GM19240 (cell line): ENCODE results near the gene SUSD5.
"Not testable (repeated sequence)": the region's sequence is repeated elsewhere in the genome, so short reads cannot be mapped to it uniquely, and the experiment has no call there.

Source experiments
- DNase-seq: peaks from one replicate; pipeline ENCODE4 v3.0.0; 2011; ENCODE audit warnings: low spot score; ENCODE audit not compliant: insufficient read length

The SUSD5 gene

DNA sequence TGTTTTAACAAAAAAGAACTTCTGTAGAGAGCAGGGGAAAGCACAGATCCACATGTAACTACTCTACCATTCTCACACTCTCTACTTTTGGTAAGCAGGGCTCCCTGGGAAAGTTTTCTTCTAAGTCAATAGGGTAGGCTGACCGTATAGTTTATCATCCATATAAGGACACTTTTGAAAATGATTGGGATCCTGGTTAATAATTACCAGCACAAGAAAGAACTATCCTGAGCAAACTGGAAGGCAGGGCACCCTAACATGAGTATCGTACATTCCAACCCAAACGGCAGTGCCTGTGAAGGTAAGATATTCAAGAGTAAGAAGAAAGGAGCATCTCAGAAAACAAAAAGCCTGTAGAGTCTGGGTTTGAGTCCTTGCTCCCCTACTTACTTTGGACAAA is 22.1 kb downstream of the SUSD5 start:
- no peak for DNase-seq

DNA sequence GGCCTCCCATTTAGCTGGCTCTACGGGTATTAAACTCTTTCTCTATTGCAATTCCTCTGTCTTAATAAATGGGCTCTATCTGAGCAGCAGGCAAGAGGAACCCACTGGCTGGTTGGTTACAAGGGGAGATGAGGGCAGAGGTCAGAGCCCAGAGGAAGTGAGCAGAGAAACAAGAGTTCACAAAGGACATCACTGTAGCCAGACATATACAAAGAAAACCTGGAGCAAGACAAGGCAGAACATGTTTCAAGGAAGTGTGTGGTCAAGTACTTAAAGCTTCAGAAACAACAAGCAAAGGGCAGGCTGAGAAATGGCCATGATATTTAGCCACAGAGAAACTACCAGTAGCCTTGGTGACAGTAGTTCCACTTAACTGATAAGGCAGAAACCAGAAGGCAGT is 24.3 kb downstream of the SUSD5 start:
- no peak for DNase-seq

DNA sequence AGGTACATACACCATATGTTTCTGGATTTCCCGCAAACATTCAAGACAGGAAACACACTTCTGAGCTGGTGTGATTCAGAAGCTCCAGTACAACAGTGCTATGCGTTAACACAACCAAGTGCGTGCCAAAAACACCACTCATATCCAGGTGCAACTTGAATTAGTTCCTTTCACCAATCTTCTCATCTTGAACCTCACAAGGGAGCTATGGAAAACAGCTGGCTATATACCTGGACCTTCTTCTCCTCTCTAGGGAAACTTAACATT is 31.3 kb downstream of the SUSD5 start:
- DNase-seq, result no peak

DNA sequence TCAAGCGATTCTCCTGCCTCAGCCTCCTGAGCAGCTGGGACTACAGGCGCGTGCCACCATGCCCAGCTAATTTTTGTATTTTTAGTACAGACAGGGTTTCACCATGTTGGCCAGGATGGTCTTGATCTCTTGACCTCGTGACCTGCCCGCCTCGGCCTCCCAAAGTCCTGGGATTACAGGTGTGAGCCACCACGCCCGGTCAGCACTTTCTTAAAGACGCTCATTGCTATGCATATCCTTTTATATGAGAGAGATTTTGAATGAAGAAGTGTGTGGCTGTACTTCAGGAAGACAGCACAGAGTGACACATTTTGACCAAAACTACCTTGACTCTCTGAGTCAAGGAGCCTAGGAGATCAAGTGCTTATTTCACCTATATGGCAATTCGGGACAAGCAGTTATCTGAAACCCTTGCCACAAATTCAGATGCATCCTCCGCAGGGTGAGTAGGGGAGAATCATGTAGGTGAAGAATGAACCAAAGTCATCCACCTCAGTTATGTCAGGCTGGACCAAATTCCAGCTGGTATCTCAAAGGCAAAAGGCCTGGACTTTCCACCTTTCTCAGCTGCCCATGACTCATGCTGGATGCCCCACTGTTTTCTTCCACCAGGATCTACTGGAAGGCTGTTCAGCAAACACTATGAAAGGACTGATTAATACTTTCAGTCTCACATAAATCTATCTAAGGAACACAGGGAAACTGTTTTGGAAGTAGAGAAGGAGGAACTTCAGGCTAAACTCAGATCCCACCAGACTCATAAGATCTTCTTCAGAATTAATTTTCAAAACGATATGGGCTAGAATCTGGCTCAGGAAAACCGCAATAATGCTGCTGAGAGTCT is 31.9 kb downstream of the SUSD5 start:
- no peak for DNase-seq

DNA sequence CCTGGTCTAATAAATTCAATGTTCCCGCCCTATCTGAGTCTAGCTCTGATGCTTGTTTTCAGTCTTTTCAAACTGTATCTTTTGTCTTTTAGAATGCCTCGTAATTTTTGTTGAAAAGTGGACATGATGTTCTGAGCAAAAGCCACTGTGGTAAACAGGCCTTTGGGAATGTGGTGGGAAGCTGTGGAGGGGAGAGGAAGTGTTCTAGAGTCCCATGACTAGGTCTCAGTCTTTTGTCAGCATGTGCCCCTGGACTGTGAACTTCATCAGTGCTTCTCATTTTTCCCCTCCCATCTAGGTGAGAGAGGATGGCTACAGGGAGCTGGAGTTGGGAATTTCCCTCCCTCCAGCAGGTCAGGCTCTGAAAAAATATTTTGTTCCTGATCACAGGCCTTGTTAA is 33.7 kb downstream of the SUSD5 start:
- no peak for DNase-seq

DNA sequence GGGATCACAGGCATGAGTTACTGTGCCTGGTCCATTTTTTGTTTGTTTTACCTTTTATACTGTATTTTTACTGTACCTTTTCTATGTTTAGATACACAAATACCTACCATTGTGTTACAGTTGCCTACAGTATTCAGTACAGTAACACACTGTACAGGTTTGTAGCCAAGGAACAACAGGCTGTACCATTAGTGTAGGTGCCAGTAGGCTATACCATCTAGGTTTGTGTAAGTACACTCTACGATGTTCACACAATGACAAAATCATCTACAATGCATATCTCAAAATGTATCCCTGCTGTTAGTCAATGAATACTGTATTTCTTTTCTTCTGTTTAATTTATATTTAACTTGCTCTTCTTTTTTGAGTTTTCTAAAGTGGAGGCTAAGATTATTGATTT is 37.0 kb downstream of the SUSD5 start:
- not testable (repeated sequence) for DNase-seq

DNA sequence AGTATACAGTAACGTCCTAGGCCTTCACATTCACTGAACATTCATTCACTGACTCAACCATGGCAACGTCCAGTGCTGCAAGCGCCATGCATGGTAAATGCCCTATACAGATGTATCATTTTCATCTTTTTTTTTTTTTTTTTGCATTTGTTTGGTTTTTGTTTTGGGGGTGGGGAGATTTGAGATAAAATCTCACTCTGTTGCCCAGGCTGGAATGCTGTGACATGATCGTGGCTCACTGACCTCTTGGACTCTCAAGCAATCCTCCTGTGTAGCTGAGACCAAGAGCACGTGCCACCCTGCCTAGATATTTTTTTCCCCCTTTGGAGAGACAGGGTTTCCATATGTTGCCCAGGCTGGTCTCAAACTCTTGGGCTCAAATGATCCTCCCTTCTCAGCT is 37.4 kb downstream of the SUSD5 start:
- DNase-seq, result no peak

DNA sequence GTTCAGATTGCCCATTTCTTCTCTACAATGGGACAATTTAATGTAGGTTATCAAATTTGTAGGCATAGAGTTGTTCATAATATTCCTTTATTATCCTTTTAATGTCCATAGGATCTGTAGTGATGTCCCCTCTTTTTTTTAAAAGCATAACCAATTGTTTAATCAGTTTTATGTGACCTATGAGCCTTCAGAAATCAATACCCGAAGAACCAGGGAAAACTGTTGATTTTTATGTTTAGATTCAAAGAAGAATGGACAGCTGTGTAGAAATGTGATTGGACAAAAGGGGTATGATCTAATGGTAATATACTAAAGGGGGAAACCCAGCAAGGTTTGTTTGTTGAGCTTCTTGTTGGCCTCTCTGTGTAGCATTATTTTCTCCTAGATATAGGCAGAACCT is 39.5 kb downstream of the SUSD5 start:
- no peak for DNase-seq

DNA sequence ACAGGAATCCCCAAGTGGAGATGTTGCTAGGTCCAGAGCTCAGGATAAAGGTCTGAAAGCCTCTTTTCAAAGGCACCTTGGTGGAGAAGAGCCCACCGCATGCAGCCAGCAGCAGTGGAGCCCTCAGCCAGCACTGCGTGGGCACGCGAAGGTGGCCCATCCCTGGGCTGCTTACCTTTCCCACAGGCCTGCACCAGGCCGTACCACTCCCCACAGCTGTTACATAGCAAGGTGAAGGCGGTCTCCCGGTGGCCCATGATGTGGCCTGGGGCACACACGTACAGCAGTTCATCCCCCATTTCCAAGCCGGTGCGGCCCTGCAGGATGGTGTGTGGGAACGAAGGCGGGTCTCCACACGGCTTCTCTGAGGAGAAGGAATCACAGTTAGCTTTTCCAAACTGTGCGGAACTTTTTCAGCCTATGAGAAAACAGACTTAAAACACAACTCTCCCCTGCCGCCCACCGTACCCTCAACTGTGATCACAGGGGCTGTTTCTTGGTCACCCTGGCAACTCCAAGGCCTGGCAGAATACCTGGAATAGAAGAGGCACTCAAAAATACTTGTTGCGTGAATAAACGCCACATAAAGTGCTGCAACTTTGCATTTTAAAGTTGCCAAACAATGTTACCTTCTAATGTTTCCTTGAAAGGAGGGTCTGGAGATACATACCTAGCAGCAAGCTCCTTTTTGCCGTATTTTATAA is 43.7 kb downstream of the SUSD5 start:
- DNase-seq, result no peak

DNA sequence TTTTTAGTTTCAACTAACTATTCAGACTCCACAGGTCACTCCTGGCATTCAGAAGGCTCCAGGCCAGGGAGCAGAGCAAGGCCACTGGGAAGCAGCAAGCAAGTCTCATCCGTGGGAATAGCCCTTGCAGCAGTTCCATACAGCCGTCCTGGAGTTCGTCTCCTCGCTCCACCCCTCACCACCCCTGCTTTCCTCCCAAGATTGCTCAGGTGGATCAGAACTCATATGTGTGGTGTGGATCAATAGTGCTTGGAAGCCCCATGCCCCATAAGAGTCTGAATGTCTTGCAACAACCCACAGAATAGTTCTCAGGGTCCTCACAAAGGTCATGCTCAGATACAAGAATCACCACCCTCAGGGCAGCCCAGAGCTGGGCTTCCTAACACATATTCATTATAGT is 44.5 kb downstream of the SUSD5 start:
- DNase-seq, result no peak

DNA sequence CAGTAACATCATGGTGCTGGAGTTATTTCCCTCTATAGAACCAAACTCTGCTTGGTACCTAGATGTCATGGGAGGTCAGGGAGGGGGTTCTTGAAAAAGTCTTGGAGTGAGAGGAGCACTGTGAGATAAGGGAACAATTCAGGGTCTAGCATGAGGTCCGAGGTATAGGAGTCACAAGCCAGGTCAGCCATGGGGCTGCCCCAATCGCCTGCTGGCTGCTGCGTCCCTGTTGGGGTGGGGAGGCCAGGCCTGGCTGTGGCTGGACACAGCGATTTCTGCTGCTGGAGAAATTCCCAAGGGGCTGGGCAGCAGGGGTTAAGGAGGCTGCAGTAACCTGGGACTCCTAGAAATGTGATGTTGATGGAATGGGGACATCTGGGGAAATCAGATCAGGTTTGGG is 44.9 kb downstream of the SUSD5 start:
- DNase-seq, result no peak

DNA sequence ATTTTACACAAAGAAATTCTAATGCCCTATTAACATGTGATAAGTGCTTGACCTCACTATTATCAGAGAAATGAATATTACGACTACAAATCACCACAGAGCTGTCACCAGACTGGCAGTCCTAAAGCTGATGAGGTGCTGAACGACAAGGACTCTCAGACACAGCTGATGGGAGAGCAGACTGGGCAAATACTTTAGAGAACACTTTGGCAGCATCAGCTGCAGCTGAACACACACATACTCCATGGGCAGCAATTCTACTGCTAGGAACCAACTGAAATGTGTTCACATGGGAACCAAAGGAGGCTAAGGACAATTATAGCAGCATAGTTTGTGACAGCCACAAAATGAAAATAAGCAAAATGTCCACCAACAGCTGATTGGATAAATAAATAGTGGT is 45.5 kb downstream of the SUSD5 start:
- DNase-seq, result no peak

DNA sequence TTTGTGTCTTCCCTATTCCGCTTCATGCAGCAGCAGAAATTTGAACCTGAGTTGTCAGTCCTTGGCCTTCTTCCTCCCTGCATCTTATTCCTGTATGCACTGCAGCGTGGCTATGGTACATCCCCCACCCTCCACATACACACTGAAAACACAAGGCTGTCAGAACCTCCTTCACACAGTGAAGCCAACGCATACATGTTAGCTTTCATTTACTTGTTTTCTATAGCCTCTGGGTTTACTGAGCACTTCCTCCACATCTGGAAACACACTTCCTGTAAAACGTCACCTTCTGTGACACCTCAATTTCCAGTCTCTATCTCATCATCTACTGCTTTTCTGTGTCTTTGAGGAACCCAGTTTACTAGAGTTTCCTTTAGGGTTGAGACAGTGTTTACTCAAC is 47.0 kb downstream of the SUSD5 start:
- no peak for DNase-seq

DNA sequence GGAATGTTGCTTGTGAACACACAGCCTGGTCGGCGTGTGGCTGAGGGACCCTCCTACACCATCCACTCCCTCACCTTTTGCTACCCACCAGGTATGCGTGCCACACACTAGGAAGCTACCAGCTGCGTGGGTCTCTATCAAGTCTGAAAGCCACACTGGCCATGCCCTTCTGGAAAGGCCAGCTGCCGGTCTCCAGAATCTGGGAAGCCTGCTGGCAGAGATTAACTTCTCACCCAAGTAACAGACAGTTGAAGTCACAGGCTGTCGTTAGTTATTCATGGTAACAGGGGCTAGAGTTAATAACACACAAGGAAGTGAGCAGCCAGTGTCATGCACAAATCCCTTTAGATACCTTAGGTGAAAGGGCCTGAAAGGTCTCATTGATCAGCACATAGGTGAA is 48.1 kb downstream of the SUSD5 start:
- DNase-seq, result no peak

DNA sequence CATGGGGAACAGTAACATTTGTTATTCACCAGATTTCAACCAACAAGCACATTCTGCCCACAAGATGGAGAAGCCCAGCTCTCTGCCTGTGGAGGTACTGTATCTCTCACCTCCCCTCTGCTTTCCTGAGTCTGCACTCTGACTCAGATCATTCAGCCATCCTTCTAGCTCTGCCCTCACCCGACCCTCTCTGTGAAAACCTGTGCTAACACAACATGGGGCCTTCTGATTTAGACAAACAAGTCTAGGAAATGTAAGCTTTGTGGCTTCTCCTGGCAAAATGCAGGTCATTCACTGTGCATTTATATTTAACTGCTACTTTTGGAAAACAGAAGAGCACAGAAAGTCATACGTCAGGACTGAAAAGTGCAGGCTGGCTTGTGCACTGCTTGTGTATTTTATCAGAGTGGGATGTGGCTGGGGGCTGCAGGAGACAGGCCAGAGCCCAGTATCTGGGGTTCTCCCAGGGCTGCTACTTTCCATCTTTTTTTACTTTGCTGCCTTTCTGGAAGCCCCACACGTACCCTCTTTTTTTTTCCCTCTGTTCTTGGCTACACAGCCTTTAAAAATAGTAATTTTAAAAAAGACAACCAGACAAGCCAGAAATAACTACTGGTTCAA is 50.8 kb downstream of the SUSD5 start:
- no peak for DNase-seq

DNA sequence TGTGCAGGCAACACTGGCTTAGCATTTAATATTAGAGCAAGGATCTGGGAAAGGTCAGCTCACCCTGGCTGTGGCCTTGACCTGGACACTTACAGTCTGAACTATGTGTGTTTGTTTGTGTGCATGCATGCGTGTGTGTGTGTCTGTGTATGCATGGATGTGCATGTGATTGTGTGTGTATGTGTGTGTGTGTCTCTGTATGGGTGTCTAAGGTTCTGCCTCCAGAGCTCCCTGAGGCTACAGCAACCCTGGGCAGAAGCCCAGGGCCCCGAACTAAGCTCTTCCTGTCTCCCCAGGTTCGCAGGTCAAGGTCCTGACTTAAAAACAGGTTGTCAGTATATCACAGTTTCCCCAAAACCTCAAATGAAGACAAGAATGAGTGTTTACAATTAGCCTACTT is 51.3 kb downstream of the SUSD5 start:
- no peak for DNase-seq

DNA sequence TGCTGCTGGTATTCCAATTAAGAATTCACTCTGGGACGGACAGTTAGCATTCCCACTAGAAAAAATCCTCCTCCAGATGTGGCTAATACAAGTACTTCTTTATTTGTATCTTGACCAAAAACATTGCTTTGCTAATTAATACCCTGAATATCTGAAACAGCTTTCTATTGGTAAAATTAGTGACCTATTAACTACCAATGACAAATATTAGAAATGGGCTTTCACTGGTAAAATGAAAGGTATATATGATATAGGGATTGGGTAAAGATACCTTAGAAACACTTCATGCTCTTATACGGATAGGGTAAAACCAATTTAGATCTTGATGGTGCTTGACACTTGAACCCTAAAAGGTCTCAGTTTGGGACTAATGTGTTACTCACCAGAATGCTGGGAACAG is 52.5 kb downstream of the SUSD5 start:
- DNase-seq, result no peak

DNA sequence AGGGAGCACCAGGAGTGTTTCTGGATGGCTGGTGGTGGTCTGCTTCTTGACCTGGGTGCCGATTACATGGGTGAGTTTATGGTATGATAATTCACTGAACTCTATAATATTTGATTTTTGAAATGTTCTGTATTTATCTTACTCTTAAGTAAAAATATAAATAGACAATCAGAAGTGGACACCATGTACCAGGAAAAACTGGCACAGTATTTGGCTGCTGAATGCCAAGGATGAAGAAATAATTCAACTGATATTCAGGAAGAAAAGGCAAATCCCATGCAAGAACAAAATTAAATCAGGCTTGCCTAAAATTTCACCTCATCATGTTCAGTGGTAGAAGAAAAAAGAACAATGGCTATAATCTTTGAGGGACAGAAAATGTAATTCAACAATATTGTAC is 53.2 kb downstream of the SUSD5 start:
- no peak for DNase-seq

DNA sequence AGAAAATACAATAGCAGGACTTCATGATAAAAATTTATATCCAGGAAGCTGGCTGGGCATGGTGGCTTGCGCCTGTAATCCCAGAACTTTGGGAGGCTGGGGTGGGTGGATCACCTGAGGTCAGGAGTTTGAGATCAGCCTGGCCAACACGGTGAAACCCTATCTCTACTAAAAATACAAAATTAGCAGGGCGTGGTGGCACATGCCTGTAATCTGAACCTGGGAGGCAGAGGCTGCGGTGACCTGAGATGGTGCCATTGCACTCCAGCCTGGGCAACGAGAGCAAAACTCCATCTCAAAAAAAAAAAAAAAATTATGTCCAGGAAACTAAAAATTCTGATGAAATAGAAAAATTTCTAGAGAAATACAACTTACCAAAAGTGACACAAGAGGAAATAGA is 56.0 kb downstream of the SUSD5 start:
- DNase-seq, result not testable (repeated sequence)

DNA sequence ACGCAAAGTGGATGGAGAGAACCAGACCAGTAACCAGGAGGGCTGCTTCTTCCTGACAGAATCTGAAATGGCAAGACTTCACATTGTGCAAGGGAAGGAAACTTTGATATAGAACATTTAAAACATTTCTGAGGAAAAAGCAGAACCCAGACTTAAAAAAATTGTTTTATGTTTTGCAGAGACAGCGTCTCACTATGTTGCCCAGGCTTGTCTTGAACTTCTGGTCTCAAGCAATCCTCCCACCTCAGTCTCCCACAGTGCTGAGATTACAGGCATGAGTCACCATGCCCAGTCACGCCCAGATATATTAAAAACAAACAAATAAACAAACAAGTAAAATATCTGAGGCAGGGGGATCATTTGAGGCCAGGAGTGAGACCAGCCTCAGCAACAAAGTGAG is 58.6 kb downstream of the SUSD5 start:
- DNase-seq, result no peak

DNA sequence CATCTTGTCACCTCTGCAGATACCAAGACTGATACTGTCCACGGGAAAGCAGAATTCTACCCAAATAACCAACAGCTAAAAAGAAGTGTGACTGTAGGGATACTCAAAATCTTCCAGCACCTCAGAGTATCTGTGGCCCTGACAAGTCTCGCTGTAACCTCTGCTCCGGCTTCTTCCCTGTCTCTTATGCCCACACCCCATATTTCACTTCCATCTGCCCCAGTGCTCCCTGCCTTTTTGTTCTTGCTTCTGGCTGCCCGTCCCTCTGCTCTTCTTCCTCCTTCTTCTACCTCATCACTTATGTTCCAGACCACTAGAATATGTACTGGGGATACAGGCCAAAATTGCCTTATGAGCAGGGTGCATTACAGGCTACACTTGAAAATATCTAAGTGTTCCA is 59.4 kb downstream of the SUSD5 start:
- no peak for DNase-seq

DNA sequence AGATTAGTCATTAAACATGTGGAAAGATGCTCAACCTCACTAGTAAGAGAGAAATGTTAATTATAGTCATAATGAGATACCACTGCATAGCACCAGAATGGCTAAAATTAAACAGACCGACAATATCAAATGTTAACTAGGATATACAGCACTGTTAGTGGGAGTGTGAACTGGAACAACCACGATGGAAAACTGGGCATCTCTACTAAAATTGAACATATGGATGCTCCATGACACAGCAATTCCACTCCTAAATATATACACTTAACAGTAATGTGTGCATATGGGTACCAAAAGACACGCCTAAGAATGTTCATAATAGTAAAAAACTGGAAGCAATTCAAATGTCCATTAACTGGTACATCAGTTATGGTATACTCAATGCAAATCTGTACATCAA is 63.3 kb downstream of the SUSD5 start:
- no peak for DNase-seq

DNA sequence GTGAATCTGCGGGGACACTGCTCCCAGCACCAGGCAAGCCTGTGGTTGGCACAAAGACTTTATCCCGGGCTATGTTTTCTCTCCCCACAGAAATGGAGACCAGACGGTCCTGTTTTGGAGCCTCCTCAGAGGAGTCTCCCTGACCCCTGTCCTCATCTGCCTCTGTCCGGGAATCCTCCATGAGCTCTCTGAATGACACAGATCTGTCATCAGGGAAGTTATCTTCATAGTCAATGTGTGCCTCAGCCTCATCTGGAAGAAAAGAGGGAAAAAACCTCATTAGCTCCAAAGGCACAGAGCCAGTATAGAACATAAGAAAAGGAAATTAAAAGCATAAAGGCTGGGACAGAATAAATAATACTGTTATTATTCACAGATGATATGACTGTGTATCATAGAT is 64.8 kb downstream of the SUSD5 start:
- DNase-seq, result no peak
